HepG2 (cell line): ENCODE data around the gene EXO1. TPM values are rescaled to one million over a fixed set of nuclear protein-coding genes. Genes with fewer than 3 reads are reported as not detected.

Experiments
- ATAC-seq: fragments of 200-7000 bp; cut with Tn5 transposase; 3 replicates; pipeline ENCODE4 v1.9.1; 2020; ENCODE audit warnings: mild to moderate bottlenecking, moderate library complexity
- BruUV-seq: library from RNA; stranded (reverse); fragments of 400-500 nt; replicated peaks from 2 replicates; lab custom pipeline; 2021; lab: Mats Ljungman, UMichigan
- CTCF ChIA-PET: fragments of 300-600 bp; formaldehyde crosslinking; extraction: SDS; loops from one replicate; lab custom pipeline; 2021; ENCODE audit warnings: low total read pairs, inconsistent platforms, low intra/inter-chr PET ratio; lab: Yijun Ruan, JAX
- POLR2A ChIA-PET: fragments of 350-600 bp; sonication (Branson Sonifier 250); formaldehyde crosslinking; loops from one replicate; lab custom pipeline; 2020; ENCODE audit warnings: antibody characterized with exemption, inconsistent platforms; lab: Yijun Ruan, JAX
- DNase-seq: peaks from one replicate; pipeline ENCODE4 v3.0.0-alpha.2; 2015; ENCODE audit warnings: low spot score
- FAIRE-seq: peaks from 3 replicates; lab custom pipeline; 2011; peaks lifted over from hg19 to GRCh38; lab: Jason Lieb, UNC
- H2AFZ ChIP-seq: one replicate; pipeline ENCODE4 v1.6.1; 2011; ENCODE audit warnings: low read length, inconsistent platforms
- H3K27ac ChIP-seq: fragments of 300-600 bp; 3 replicates; pipeline ENCODE4 v1.8.0; 2011; ENCODE audit warnings: mixed run types, mild to moderate bottlenecking, mixed read lengths, low read length, inconsistent platforms; ENCODE audit not compliant: insufficient read depth; ENCODE audit errors: extremely low read length
- H3K27me3 ChIP-seq, 2 experiments: fragments of 200-600 bp in 1 of 2; 2 replicates in 1 of 2; 3 replicates in 1 of 2; pipeline versions ENCODE4 v1.6.0 to v1.8.0; 2011; ENCODE audit warnings: low read length in 2 of 2, mild to moderate bottlenecking in 2 of 2, moderate library complexity in 2 of 2, inconsistent platforms in 1 of 2; ENCODE audit not compliant: insufficient read depth in 2 of 2, control insufficient read depth in 1 of 2
- H3K36me3 ChIP-seq, 2 experiments: fragments of 200-600 bp in 1 of 2; replicated peaks in 1 of 2; 2 replicates in 1 of 2; 3 replicates in 1 of 2; pipeline versions ENCODE4 v1.5.1 to v1.8.0; 2011; ENCODE audit warnings: low read length in 2 of 2, inconsistent platforms in 1 of 2; ENCODE audit not compliant: insufficient read depth in 2 of 2, control insufficient read depth in 1 of 2
- H3K4me1 ChIP-seq: 2 replicates; pipeline ENCODE4 v1.5.1; 2012; ENCODE audit warnings: low read length, inconsistent platforms; ENCODE audit not compliant: insufficient read depth
- H3K4me2 ChIP-seq: 2 replicates; pipeline ENCODE4 v1.6.0; 2011; ENCODE audit warnings: low read depth, low read length, inconsistent platforms
- H3K4me3 ChIP-seq, 3 experiments: fragments of 200-600 bp in 1 of 3; sonication (generic), shearing (Covaris generic) in 1 of 3; replicated peaks in 1 of 3; 2 replicates each; pipeline ENCODE4 v1.5.1; 2011 to 2016; ENCODE audit warnings: low read length in 3 of 3, inconsistent platforms in 2 of 3, low read depth in 2 of 3, mild to moderate bottlenecking in 2 of 3, control low read depth in 1 of 3, mixed read lengths in 1 of 3; ENCODE audit not compliant: insufficient read depth in 1 of 3
- H3K79me2 ChIP-seq: one replicate; pipeline ENCODE4 v1.6.1; 2011; ENCODE audit warnings: low read length, inconsistent platforms; ENCODE audit not compliant: insufficient read depth
- H3K9ac ChIP-seq: 2 replicates; pipeline ENCODE4 v1.6.0; 2011; ENCODE audit warnings: mild to moderate bottlenecking, low read depth, low read length, inconsistent platforms; ENCODE audit not compliant: insufficient read depth
- H3K9me3 ChIP-seq: 2 replicates; pipeline ENCODE4 v1.5.1; 2012; ENCODE audit warnings: mild to moderate bottlenecking, low read length
- H4K20me1 ChIP-seq: 2 replicates; pipeline ENCODE4 v1.6.0; 2011; ENCODE audit warnings: inconsistent platforms, mild to moderate bottlenecking, low read length, moderate library complexity; ENCODE audit not compliant: insufficient read depth
- AGO2 ChIP-seq: fragments of 200-400 bp; formaldehyde crosslinking; optimal IDR thresholded peaks from 2 replicates; pipeline ENCODE3; 2017; ENCODE audit warnings: mild to moderate bottlenecking, low read depth, low read length, moderate library complexity
- ARHGAP35 ChIP-seq: sonication (generic); formaldehyde crosslinking; IDR thresholded peaks from 2 replicates; pipeline ENCODE4 v1.9.0; 2022; ENCODE audit warnings: mild to moderate bottlenecking, inconsistent platforms, moderate library complexity, missing genetic modification reagents, borderline replicate concordance
- HMG20B ChIP-seq: conservative IDR thresholded peaks from 2 replicates; pipeline ENCODE4 v1.6.1; 2016; ENCODE audit warnings: missing genetic modification reagents, missing compliant biosample characterization
- JUN ChIP-seq: sonication (generic); formaldehyde crosslinking; IDR thresholded peaks from 2 replicates; pipeline ENCODE4 v1.4.0; 2020; ENCODE audit warnings: mild to moderate bottlenecking, missing genetic modification reagents
- NCOA5 ChIP-seq: sonication (generic); formaldehyde crosslinking; IDR thresholded peaks from 2 replicates; pipeline ENCODE4 v1.4.0; 2020; ENCODE audit warnings: missing genetic modification reagents
- SIN3A ChIP-seq: IDR thresholded peaks from 2 replicates; pipeline ENCODE4 v1.6.1; 2011; ENCODE audit warnings: low read depth, mild to moderate bottlenecking, control low read depth, low read length, borderline replicate concordance
- SMAD1 ChIP-seq: sonication (generic); formaldehyde crosslinking; IDR thresholded peaks from 2 replicates; pipeline ENCODE4 v1.4.0; 2020; ENCODE audit warnings: missing genetic modification reagents, low read depth, mild to moderate bottlenecking, borderline replicate concordance
- SMARCE1 ChIP-seq: fragments of 450-650 bp; IDR thresholded peaks from 2 replicates; pipeline ENCODE4 v1.6.1; 2017; ENCODE audit warnings: borderline replicate concordance
- ZC3H4 ChIP-seq: sonication (generic); formaldehyde crosslinking; IDR thresholded peaks from 2 replicates; pipeline ENCODE4 v1.4.0; 2020; ENCODE audit warnings: missing genetic modification reagents, borderline replicate concordance
- ZEB1 ChIP-seq: IDR thresholded peaks from 2 replicates; pipeline ENCODE4 v1.6.1; 2012; ENCODE audit warnings: mild to moderate bottlenecking, low read depth, inconsistent platforms; ENCODE audit not compliant: insufficient replicate concordance
- ZNF124 ChIP-seq: sonication (generic); formaldehyde crosslinking; IDR thresholded peaks from 2 replicates; pipeline ENCODE4 v1.4.0; 2020; ENCODE audit warnings: missing genetic modification reagents
- ZNF251 ChIP-seq: sonication (generic); formaldehyde crosslinking; IDR thresholded peaks from 2 replicates; pipeline ENCODE4 v1.9.0; 2021; ENCODE audit warnings: mild to moderate bottlenecking, missing genetic modification reagents
- ZNF468 ChIP-seq: sonication (generic); formaldehyde crosslinking; IDR thresholded peaks from 2 replicates; pipeline ENCODE4 v1.8.0; 2022; ENCODE audit warnings: mild to moderate bottlenecking, moderate library complexity, missing genetic modification reagents
- WGBS: methylation state at CpG from one replicate; pipeline ENCODE4 v1.1.6; 2017; ENCODE audit warnings: low lambda C conversion rate; 5-methylcytosine and 5-hydroxymethylcytosine counted together
- in situ Hi-C: cut with HindIII; loops from 2 replicates; pipeline ENCODE4 v1.10.0; 2017; ENCODE audit warnings: low pct_unique_long_range_greater_than_20kb; ENCODE audit not compliant: extremely low pct_ligation_motif_present
- intact Hi-C: fragments of 100-400 bp; cut with micrococcal nuclease; formaldehyde crosslinking; loops from one replicate; pipeline ENCODE4 v1.10.0; 2022; ENCODE audit not compliant: unreplicated experiment
- polyA plus RNA-seq, 8 experiments: library from polyadenylated mRNA; depleted of rRNA in 3 of 8; stranded (reverse) in 7 of 8; unstranded in 1 of 8; fragments of >200 nt; fragmentation: Illumina TruSeq in 4 of 8; extraction: Trizol in 4 of 8; gene quantifications; 2 replicates each; pipeline versions ENCODE4 v1.2.1 to v1.2.3, GENCODE V29; 2011 to 2016; ENCODE audit warnings: low read depth in 4 of 8, missing spikeins in 1 of 8, mixed read lengths in 1 of 8; ENCODE audit not compliant: insufficient read depth in 1 of 8
- total RNA-seq, 5 experiments: library from RNA; depleted of rRNA; stranded (reverse); fragments of >200 nt; fragmentation: Illumina TruSeq; extraction: Trizol; gene quantifications; 2 replicates each; pipeline ENCODE4 v1.2.3, GENCODE V29; 2016; ENCODE audit warnings: low read depth in 1 of 5
- TF ChIP-seq, protein P1 (sequence below): sonication (generic); formaldehyde crosslinking; IDR thresholded peaks from 2 replicates; pipeline ENCODE4 v1.9.0; 2022; ENCODE audit warnings: low read depth, missing genetic modification reagents
- TF ChIP-seq, protein P2 (sequence below): fragments of 450-650 bp; IDR thresholded peaks from 2 replicates; pipeline ENCODE4 v1.6.1; 2017

The EXO1 gene
- total and polyA plus RNA-seq, 2 of the 13 experiments (the other 11 are each of a cell fraction or from before 2014, with no cell fraction given) = 3.2 to 26.1 TPM

GRCh38 chr1:241836941-241837340 lies 11.1 kb upstream of the EXO1 start (continued):
- TF ChIP-seq, protein P1, sequence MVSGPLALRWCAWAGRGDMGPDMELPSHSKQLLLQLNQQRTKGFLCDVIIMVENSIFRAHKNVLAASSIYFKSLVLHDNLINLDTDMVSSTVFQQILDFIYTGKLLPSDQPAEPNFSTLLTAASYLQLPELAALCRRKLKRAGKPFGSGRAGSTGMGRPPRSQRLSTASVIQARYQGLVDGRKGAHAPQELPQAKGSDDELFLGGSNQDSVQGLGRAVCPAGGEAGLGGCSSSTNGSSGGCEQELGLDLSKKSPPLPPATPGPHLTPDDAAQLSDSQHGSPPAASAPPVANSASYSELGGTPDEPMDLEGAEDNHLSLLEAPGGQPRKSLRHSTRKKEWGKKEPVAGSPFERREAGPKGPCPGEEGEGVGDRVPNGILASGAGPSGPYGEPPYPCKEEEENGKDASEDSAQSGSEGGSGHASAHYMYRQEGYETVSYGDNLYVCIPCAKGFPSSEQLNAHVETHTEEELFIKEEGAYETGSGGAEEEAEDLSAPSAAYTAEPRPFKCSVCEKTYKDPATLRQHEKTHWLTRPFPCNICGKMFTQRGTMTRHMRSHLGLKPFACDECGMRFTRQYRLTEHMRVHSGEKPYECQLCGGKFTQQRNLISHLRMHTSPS (CRISPR knock-in tag) = no peak
- TF ChIP-seq ARHGAP35 (no peak), AGO2 (no peak), ZNF468 (no peak)

GRCh38 chr1:241837416-241837815 lies 10.6 kb upstream of the EXO1 start:
- no peak overlapping the region for H3K9ac ChIP-seq
- H3K9me3 ChIP-seq = no peaks in the 10 kb centered on the region
- intact Hi-C loops = no loop called here
- no peak for FAIRE-seq
- no peak overlapping the region for H3K4me2 ChIP-seq
- no peaks in the 10 kb centered on the region for H4K20me1 ChIP-seq
- H3K79me2 ChIP-seq = no peaks in the 10 kb centered on the region
- H3K27ac ChIP-seq = no peak overlapping the region
- in situ Hi-C loops = loop anchor here (5.0 kb wide), 2 partner anchors 225 to 305 kb away; partner anchors contain the start of gene KMO
- CTCF ChIA-PET = no interaction called here
- no peak overlapping the region for H2AFZ ChIP-seq
- no peak for DNase-seq
- ATAC-seq = no peak
- H3K4me1 ChIP-seq = peaks cover 7% of the 10 kb centered on the region; the same call in 1 of the 2 replicates
- POLR2A ChIA-PET = no interaction called here
- no peaks in the 10 kb centered on the region for H3K36me3 ChIP-seq
- no peak overlapping the region for H3K4me3 ChIP-seq
- 55% methylated on average over 5 of the region's 5 CpGs for WGBS
- BruUV-seq = no TSS peak
- no peaks in the 10 kb centered on the region; a peak in 1 of 5 replicates for H3K27me3 ChIP-seq
- TF ChIP-seq SMARCE1 (no peak), ZNF124 (no peak), NCOA5 (CRISPR knock-in tag) (no peak), ZC3H4 (CRISPR knock-in tag) (no peak), SIN3A (no peak), SMAD1 (no peak), ZNF251 (CRISPR knock-in tag) (no peak), HMG20B (no peak), ZEB1 (no peak), JUN (CRISPR knock-in tag) (no peak)
- TF ChIP-seq, protein P2, sequence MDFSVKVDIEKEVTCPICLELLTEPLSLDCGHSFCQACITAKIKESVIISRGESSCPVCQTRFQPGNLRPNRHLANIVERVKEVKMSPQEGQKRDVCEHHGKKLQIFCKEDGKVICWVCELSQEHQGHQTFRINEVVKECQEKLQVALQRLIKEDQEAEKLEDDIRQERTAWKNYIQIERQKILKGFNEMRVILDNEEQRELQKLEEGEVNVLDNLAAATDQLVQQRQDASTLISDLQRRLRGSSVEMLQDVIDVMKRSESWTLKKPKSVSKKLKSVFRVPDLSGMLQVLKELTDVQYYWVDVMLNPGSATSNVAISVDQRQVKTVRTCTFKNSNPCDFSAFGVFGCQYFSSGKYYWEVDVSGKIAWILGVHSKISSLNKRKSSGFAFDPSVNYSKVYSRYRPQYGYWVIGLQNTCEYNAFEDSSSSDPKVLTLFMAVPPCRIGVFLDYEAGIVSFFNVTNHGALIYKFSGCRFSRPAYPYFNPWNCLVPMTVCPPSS = no peak
